Measurements from ENCODE around the gene ALB. TPM values are rescaled to one million over a fixed set of nuclear protein-coding genes. Genes with fewer than 3 reads are reported as not detected.

Gene ALB
- total RNA-seq, 4 donors from 2014 or later, result 0.62 TPM; not detected in 3

DNA sequence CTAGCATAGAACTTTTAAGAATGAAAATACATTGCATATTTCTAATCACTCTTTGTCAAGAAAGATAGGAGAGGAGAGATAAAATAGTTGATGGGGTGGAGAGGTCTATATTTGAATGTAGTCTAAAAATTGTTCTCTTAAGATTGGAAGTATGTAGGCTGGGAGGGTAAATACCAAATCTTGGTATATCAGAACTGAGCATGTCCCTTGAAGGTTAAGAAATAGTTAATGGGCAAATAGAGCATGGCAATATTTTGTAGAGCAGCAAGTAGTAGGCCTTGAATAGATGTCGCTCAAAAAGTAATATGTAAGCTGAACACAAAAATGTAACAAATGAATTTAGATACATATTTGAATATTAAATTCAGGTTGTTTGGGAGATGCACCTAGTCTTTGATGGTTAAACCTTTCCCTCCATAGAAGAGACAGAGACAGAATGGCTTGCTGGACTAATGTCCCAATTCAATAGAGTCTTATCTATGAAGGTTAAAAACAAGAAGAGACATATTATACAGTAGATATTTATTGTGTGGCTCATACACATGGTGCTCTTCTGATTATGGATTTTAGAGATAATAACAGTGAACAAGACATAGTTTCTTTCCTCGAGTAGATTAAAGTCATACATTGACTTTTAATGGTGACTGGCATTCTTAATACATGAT, 12.5 kb downstream of the ALB start:
- 78 to 79% methylated on average over 2 of the region's 2 CpGs for WGBS, 2 donors
- no peak overlapping the region for H3K4me3 ChIP-seq
- no peaks in the 10 kb centered on the region for H3K9me3 ChIP-seq
- H3K4me1 ChIP-seq, result no peaks in the 10 kb centered on the region
- no peak overlapping the region for H3K27ac ChIP-seq
- no peak for DNase-seq
- TF ChIP-seq, protein P1, sequence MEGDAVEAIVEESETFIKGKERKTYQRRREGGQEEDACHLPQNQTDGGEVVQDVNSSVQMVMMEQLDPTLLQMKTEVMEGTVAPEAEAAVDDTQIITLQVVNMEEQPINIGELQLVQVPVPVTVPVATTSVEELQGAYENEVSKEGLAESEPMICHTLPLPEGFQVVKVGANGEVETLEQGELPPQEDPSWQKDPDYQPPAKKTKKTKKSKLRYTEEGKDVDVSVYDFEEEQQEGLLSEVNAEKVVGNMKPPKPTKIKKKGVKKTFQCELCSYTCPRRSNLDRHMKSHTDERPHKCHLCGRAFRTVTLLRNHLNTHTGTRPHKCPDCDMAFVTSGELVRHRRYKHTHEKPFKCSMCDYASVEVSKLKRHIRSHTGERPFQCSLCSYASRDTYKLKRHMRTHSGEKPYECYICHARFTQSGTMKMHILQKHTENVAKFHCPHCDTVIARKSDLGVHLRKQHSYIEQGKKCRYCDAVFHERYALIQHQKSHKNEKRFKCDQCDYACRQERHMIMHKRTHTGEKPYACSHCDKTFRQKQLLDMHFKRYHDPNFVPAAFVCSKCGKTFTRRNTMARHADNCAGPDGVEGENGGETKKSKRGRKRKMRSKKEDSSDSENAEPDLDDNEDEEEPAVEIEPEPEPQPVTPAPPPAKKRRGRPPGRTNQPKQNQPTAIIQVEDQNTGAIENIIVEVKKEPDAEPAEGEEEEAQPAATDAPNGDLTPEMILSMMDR (IDR thresholded peaks at IDR 0.05), result no peak
- no peak for TF ChIP-seq POLR2A (IDR thresholded peaks at IDR 0.05)
- intact Hi-C loops (cut with DNase I), result no loop called here
- H3K36me3 ChIP-seq, result no peaks in the 10 kb centered on the region
- H3K27me3 ChIP-seq, result no peaks in the 10 kb centered on the region

DNA sequence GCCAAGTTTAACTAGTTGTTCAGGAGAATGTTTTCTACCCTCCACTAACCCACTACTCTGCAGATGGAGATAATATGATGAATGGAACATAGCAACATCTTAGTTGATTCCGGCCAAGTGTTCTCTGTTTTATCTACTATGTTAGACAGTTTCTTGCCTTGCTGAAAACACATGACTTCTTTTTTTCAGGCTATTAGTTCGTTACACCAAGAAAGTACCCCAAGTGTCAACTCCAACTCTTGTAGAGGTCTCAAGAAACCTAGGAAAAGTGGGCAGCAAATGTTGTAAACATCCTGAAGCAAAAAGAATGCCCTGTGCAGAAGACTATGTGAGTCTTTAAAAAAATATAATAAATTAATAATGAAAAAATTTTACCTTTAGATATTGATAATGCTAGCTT, 13.3 kb downstream of the ALB start:
- WGBS, 2 donors, result 74 to 81% methylated on average over 2 of the region's 2 CpGs
- DNase-seq, result no peak
- TF ChIP-seq, protein P1 (IDR thresholded peaks at IDR 0.05), result no peak
- TF ChIP-seq POLR2A (IDR thresholded peaks at IDR 0.05), result no peak
- H3K9me3 ChIP-seq, result no peaks in the 10 kb centered on the region
- intact Hi-C loops (cut with DNase I), result no loop called here
- no peak overlapping the region for H3K27ac ChIP-seq
- no peaks in the 10 kb centered on the region for H3K27me3 ChIP-seq
- no peaks in the 10 kb centered on the region for H3K36me3 ChIP-seq
- H3K4me1 ChIP-seq, result no peaks in the 10 kb centered on the region
- no peak overlapping the region for H3K4me3 ChIP-seq

DNA sequence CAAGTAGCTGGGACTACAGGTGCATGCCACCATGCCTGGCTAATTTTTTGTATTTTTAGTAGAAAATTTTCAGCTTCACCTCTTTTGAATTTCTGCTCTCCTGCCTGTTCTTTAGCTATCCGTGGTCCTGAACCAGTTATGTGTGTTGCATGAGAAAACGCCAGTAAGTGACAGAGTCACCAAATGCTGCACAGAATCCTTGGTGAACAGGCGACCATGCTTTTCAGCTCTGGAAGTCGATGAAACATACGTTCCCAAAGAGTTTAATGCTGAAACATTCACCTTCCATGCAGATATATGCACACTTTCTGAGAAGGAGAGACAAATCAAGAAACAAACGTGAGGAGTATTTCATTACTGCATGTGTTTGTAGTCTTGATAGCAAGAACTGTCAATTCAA, 13.9 kb downstream of the ALB start:
- Histone ChIP-seq H3K27me3 (no peaks in the 10 kb centered on the region), H3K9me3 (no peaks in the 10 kb centered on the region), H3K4me1 (no peaks in the 10 kb centered on the region), H3K27ac (no peak overlapping the region), H3K36me3 (no peaks in the 10 kb centered on the region), H3K4me3 (no peak overlapping the region)
- no peak for DNase-seq
- intact Hi-C loops (cut with DNase I), result no loop called here
- 82 to 85% methylated on average over 4 to 6 of the region's 6 CpGs for WGBS, 2 donors
- TF ChIP-seq POLR2A (IDR thresholded peaks at IDR 0.05), result no peak
- TF ChIP-seq, protein P1 (IDR thresholded peaks at IDR 0.05), result no peak

DNA sequence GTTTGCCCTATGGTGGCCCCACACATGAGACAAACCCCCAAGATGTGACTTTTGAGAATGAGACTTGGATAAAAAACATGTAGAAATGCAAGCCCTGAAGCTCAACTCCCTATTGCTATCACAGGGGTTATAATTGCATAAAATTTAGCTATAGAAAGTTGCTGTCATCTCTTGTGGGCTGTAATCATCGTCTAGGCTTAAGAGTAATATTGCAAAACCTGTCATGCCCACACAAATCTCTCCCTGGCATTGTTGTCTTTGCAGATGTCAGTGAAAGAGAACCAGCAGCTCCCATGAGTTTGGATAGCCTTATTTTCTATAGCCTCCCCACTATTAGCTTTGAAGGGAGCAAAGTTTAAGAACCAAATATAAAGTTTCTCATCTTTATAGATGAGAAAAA, 14.6 kb downstream of the ALB start:
- TF ChIP-seq, protein P1 (IDR thresholded peaks at IDR 0.05), result no peak
- TF ChIP-seq POLR2A (IDR thresholded peaks at IDR 0.05), result no peak
- intact Hi-C loops (cut with DNase I), result no loop called here

DNA sequence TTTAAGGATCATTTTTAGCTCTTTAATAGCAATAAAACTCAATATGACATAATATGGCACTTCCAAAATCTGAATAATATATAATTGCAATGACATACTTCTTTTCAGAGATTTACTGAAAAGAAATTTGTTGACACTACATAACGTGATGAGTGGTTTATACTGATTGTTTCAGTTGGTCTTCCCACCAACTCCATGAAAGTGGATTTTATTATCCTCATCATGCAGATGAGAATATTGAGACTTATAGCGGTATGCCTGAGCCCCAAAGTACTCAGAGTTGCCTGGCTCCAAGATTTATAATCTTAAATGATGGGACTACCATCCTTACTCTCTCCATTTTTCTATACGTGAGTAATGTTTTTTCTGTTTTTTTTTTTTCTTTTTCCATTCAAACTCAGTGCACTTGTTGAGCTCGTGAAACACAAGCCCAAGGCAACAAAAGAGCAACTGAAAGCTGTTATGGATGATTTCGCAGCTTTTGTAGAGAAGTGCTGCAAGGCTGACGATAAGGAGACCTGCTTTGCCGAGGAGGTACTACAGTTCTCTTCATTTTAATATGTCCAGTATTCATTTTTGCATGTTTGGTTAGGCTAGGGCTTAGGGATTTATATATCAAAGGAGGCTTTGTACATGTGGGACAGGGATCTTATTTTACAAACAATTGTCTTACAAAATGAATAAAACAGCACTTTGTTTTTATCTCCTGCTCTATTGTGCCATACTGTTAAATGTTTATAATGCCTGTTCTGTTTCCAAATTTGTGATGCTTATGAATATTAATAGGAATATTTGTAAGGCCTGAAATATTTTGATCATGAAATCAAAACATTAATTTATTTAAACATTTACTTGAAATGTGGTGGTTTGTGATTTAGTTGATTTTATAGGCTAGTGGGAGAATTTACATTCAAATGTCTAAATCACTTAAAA, 15.3 kb downstream of the ALB start:
- H3K4me1 ChIP-seq, result no peaks in the 10 kb centered on the region
- no peak overlapping the region for H3K4me3 ChIP-seq
- DNase-seq, result no peak
- intact Hi-C loops (cut with DNase I), result no loop called here
- WGBS, 2 donors, result 57 to 62% methylated on average over 6 to 7 of the region's 7 CpGs
- no peaks in the 10 kb centered on the region for H3K9me3 ChIP-seq
- no peak overlapping the region for H3K27ac ChIP-seq
- H3K27me3 ChIP-seq, result no peaks in the 10 kb centered on the region
- TF ChIP-seq POLR2A (IDR thresholded peaks at IDR 0.05), result no peak
- TF ChIP-seq, protein P1 (IDR thresholded peaks at IDR 0.05), result no peak
- H3K36me3 ChIP-seq, result no peaks in the 10 kb centered on the region

More for the DNA sequence above, 14.6 kb downstream of the ALB start:
- no peaks in the 10 kb centered on the region for H3K9me3 ChIP-seq
- H3K4me1 ChIP-seq, result no peaks in the 10 kb centered on the region
- H3K27ac ChIP-seq, result no peak overlapping the region
- no peaks in the 10 kb centered on the region for H3K27me3 ChIP-seq
- H3K36me3 ChIP-seq, result no peaks in the 10 kb centered on the region
- WGBS, 2 donors, result 22 to 47% methylated on average over 1 of the region's 1 CpG
- DNase-seq, result no peak
- H3K4me3 ChIP-seq, result no peak overlapping the region

All from esophagus squamous epithelium (tissue), 5 donors.